MM.1S (cell line): ENCODE measurements around the gene SLC24A4.

Experiments used
- DNase-seq: peaks from one replicate; pipeline ENCODE4 v3.0.0-alpha.2; 2015
- H2AFZ ChIP-seq: fragments of 300-600 bp; sonication (generic); 2 replicates; pipeline ENCODE4 v1.6.0; 2016; ENCODE audit warnings: antibody characterized with exemption, low read length
- H3F3A ChIP-seq: fragments of 300-600 bp; sonication (generic); 2 replicates; pipeline ENCODE4 v1.6.1; 2016; ENCODE audit warnings: mild to moderate bottlenecking, antibody characterized with exemption, low read length, moderate library complexity, mixed read lengths; ENCODE audit not compliant: insufficient read depth
- H3K27ac ChIP-seq: fragments of 300-600 bp; sonication (generic); 2 replicates; pipeline ENCODE4 v1.5.1; 2016; ENCODE audit warnings: mild to moderate bottlenecking, low read length
- H3K27me3 ChIP-seq: fragments of 300-600 bp; sonication (generic); replicated peaks from 2 replicates; pipeline ENCODE4 v1.6.0; 2016; ENCODE audit warnings: low read length; ENCODE audit not compliant: insufficient read depth
- H3K36me3 ChIP-seq: fragments of 300-600 bp; sonication (generic); replicated peaks from 2 replicates; pipeline ENCODE4 v1.6.1; 2016; ENCODE audit warnings: mild to moderate bottlenecking, low read length, mixed read lengths; ENCODE audit not compliant: insufficient read depth
- H3K4me1 ChIP-seq: fragments of 300-600 bp; sonication (generic); 2 replicates; pipeline ENCODE4 v1.6.1; 2016; ENCODE audit warnings: low read length, mixed read lengths
- H3K4me2 ChIP-seq: fragments of 300-600 bp; sonication (generic); 2 replicates; pipeline ENCODE4 v1.6.0; 2016; ENCODE audit warnings: low read depth, low read length
- H3K4me3 ChIP-seq: fragments of 300-600 bp; sonication (generic); 2 replicates; pipeline ENCODE4 v1.5.1; 2016; ENCODE audit warnings: low read length, mixed read lengths
- H3K79me2 ChIP-seq: fragments of 300-600 bp; sonication (generic); 2 replicates; pipeline ENCODE4 v1.6.1; 2016; ENCODE audit warnings: mixed run types, low read length, mixed read lengths
- H3K9ac ChIP-seq: fragments of 300-600 bp; sonication (generic); 2 replicates; pipeline ENCODE4 v1.6.1; 2016; ENCODE audit warnings: low read length, mixed read lengths
- H3K9me2 ChIP-seq: fragments of 300-600 bp; sonication (generic); replicated peaks from 2 replicates; pipeline ENCODE4 v1.6.1; 2016; ENCODE audit warnings: mild to moderate bottlenecking, low read length, mixed read lengths; ENCODE audit not compliant: insufficient read depth
- H3K9me3 ChIP-seq: fragments of 300-600 bp; sonication (generic); replicated peaks from 2 replicates; pipeline ENCODE4 v1.6.1; 2016; ENCODE audit warnings: mild to moderate bottlenecking, low read length, mixed read lengths; ENCODE audit not compliant: insufficient read depth
- H4K20me1 ChIP-seq: fragments of 300-600 bp; sonication (generic); 2 replicates; pipeline ENCODE4 v1.6.1; 2016; ENCODE audit warnings: mild to moderate bottlenecking, low read length, moderate library complexity, mixed read lengths; ENCODE audit not compliant: insufficient read depth
- EZH2 ChIP-seq: fragments of 300-600 bp; sonication (generic); optimal IDR thresholded peaks from 2 replicates; pipeline ENCODE3; 2017; ENCODE audit warnings: low read depth, mild to moderate bottlenecking, antibody characterized with exemption, low read length, mixed read lengths
- EZH2phosphoT487 ChIP-seq: fragments of 300-600 bp; sonication (generic); IDR thresholded peaks from 2 replicates; pipeline ENCODE4 v1.6.1; 2018; ENCODE audit warnings: antibody characterized with exemption, low read length
- TF ChIP-seq, protein P1 (sequence below): fragments of 300-600 bp; sonication (generic); IDR thresholded peaks from 2 replicates; pipeline ENCODE4 v1.5.1; 2016; ENCODE audit warnings: antibody characterized with exemption, low read length, mixed read lengths

Gene SLC24A4

GRCh38 chr14:92481811-92482555 lies 159.0 kb downstream of the SLC24A4 start:
- no peaks in the 10 kb centered on the region for H3F3A ChIP-seq
- no peaks in the 10 kb centered on the region for H3K27me3 ChIP-seq
- no peak overlapping the region for H3K9ac ChIP-seq
- no peaks in the 10 kb centered on the region for H3K36me3 ChIP-seq
- H3K79me2 ChIP-seq = no peaks in the 10 kb centered on the region
- DNase-seq = no peak
- no peak overlapping the region for H2AFZ ChIP-seq
- no peak overlapping the region for H3K4me2 ChIP-seq
- H3K9me2 ChIP-seq = no peaks in the 10 kb centered on the region
- no peaks in the 10 kb centered on the region for H3K4me1 ChIP-seq
- H3K27ac ChIP-seq = no peak overlapping the region
- TF ChIP-seq, protein P1, sequence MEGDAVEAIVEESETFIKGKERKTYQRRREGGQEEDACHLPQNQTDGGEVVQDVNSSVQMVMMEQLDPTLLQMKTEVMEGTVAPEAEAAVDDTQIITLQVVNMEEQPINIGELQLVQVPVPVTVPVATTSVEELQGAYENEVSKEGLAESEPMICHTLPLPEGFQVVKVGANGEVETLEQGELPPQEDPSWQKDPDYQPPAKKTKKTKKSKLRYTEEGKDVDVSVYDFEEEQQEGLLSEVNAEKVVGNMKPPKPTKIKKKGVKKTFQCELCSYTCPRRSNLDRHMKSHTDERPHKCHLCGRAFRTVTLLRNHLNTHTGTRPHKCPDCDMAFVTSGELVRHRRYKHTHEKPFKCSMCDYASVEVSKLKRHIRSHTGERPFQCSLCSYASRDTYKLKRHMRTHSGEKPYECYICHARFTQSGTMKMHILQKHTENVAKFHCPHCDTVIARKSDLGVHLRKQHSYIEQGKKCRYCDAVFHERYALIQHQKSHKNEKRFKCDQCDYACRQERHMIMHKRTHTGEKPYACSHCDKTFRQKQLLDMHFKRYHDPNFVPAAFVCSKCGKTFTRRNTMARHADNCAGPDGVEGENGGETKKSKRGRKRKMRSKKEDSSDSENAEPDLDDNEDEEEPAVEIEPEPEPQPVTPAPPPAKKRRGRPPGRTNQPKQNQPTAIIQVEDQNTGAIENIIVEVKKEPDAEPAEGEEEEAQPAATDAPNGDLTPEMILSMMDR = no peak
- TF ChIP-seq EZH2 (no peak), EZH2phosphoT487 (no peak)
- no peak overlapping the region for H3K4me3 ChIP-seq
- no peaks in the 10 kb centered on the region for H3K9me3 ChIP-seq
- H4K20me1 ChIP-seq = no peaks in the 10 kb centered on the region

- H3K9me2 ChIP-seq = no peaks in the 10 kb centered on the region
- H3K4me2 ChIP-seq = no peak overlapping the region
- H3K9me3 ChIP-seq = no peaks in the 10 kb centered on the region
- no peak overlapping the region for H3K9ac ChIP-seq
- H3K4me1 ChIP-seq = no peaks in the 10 kb centered on the region
- no peak overlapping the region for H3K4me3 ChIP-seq
- H2AFZ ChIP-seq = no peak overlapping the region
- H3K27me3 ChIP-seq = no peaks in the 10 kb centered on the region
- TF ChIP-seq EZH2phosphoT487 (no peak), EZH2 (no peak)
- TF ChIP-seq, protein P1 = no peak
- H4K20me1 ChIP-seq = no peaks in the 10 kb centered on the region
- no peaks in the 10 kb centered on the region for H3K79me2 ChIP-seq
- H3K36me3 ChIP-seq = no peaks in the 10 kb centered on the region
- DNase-seq = no peak
- H3F3A ChIP-seq = no peaks in the 10 kb centered on the region
- no peak overlapping the region for H3K27ac ChIP-seq
Observed at GRCh38 chr14:92482621-92483319, 159.8 kb downstream of the SLC24A4 start.

DNA sequence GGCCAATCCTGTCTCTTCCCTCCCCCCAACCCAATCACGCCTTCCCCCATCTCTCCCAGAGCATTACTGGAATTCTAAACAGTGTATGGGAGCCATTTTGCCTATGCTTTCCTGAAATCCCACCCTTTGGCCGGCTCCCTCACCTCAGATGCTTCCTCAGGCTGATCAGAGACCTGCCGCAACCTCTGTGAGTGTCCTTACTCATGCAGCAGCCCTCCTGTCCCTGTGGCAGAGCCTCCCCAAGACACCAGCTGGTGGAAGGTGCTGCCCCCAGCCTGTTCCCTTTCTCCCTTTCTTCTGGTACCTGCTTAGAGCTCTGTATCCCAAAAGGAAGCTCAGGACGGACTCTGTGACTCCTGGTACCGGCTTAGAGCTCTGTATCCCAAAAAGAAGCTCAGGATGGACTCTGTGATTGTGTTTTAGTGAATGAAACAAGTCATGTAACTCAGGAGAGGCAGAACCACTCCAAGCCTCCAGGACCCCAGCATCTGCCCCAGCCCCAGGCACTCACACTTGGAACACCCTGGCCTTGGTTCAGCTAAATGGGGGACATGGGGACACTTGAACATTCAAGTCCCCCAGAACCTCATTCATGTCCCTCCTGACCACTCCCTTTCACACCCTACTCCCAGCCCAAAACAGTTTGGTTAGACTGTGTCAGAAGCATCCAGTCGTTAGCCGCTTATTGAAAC lies 161.3 kb downstream of the SLC24A4 start:
- H3K36me3 ChIP-seq = no peaks in the 10 kb centered on the region
- H3K79me2 ChIP-seq = no peaks in the 10 kb centered on the region
- no peaks in the 10 kb centered on the region for H3K27me3 ChIP-seq
- DNase-seq = no peak
- no peaks in the 10 kb centered on the region for H3K4me1 ChIP-seq
- H3K4me2 ChIP-seq = no peak overlapping the region
- H4K20me1 ChIP-seq = no peaks in the 10 kb centered on the region
- H3K9me2 ChIP-seq = no peaks in the 10 kb centered on the region
- H3K27ac ChIP-seq = no peak overlapping the region
- H3F3A ChIP-seq = no peaks in the 10 kb centered on the region
- H2AFZ ChIP-seq = no peak overlapping the region
- TF ChIP-seq EZH2 (no peak), EZH2phosphoT487 (no peak)
- H3K9me3 ChIP-seq = no peaks in the 10 kb centered on the region
- no peak overlapping the region for H3K9ac ChIP-seq
- H3K4me3 ChIP-seq = no peak overlapping the region
